HCT116 (cell line): ENCODE measurements around the gene PRPF38A. TPM values are rescaled to one million over a fixed set of nuclear protein-coding genes. Genes with fewer than 3 reads are reported as not detected.

ENCODE experiments used
- ATAC-seq: fragments of 200-7000 bp; cut with Tn5 transposase; 2 replicates; pipeline ENCODE4 v1.9.1; 2020; ENCODE audit warnings: mild to moderate bottlenecking, moderate library complexity
- BruUV-seq: library from RNA; stranded (reverse); fragments of 400-500 nt; replicated peaks from 2 replicates; lab custom pipeline; 2021; lab: Mats Ljungman, UMichigan
- CTCF ChIA-PET: fragments of 300-600 bp; sonication (Branson Sonifier 250); formaldehyde crosslinking; loops from one replicate; lab custom pipeline; 2021; ENCODE audit warnings: antibody characterized with exemption; lab: Charles Lee
- POLR2A ChIA-PET: fragments of 300-600, 350-600 bp; sonication (Branson Sonifier 250); formaldehyde crosslinking; loops from one replicate; lab custom pipeline; 2021; ENCODE audit warnings: antibody characterized with exemption; lab: Charles Lee
- RAD21 ChIA-PET, 2 experiments: fragments of 300-600 bp; sonication (Branson Sonifier 250); formaldehyde crosslinking; loops; one replicate each; lab custom pipeline; 2023; ENCODE audit warnings: low total read pairs in 2 of 2; ENCODE audit not compliant: uncharacterized antibody in 2 of 2, unreplicated experiment in 2 of 2, low non-redundant PET in 1 of 2; lab: Charles Lee
- DNase-seq: peaks from one replicate; pipeline ENCODE4 v3.0.0-alpha.2; 2010; ENCODE audit warnings: low read depth, low spot score
- H2AFZ ChIP-seq: fragments of 200-600 bp; shearing (Covaris generic), sonication (generic); 2 replicates; pipeline ENCODE4 v1.6.1; 2017; ENCODE audit warnings: low read depth, mixed run types, mixed read lengths, antibody characterized with exemption, low read length; ENCODE audit not compliant: poor library complexity, severe bottlenecking
- H3K27ac ChIP-seq: 2 replicates; pipeline ENCODE4 v1.5.1; 2012; ENCODE audit warnings: low read depth, low read length
- H3K27me3 ChIP-seq: fragments of 200-600 bp; sonication (generic); 2 replicates; pipeline ENCODE4 v1.6.1; 2016; ENCODE audit warnings: mixed run types, low read length, mixed read lengths; ENCODE audit not compliant: insufficient read depth
- H3K36me3 ChIP-seq, 2 experiments: fragments of 200-500 bp in 1 of 2; fragments of 200-600 bp in 1 of 2; sonication (Bioruptor generic) in 1 of 2; sonication (generic) in 1 of 2; 2 replicates each; pipeline versions ENCODE4 v1.5.1 to v1.6.1; 2014 to 2016; ENCODE audit warnings: low read length in 2 of 2, inconsistent platforms in 1 of 2, mixed read lengths in 1 of 2, mixed run types in 1 of 2; ENCODE audit not compliant: insufficient read depth in 2 of 2, control insufficient read depth in 1 of 2
- H3K4me1 ChIP-seq, 2 experiments: fragments of 200-600 bp in 1 of 2; sonication (generic) in 1 of 2; 2 replicates each; pipeline versions ENCODE4 v1.5.1 to v1.6.1; 2012 to 2017; ENCODE audit warnings: low read length in 2 of 2, inconsistent platforms in 1 of 2, mild to moderate bottlenecking in 1 of 2, mixed read lengths in 1 of 2, mixed run types in 1 of 2, moderate library complexity in 1 of 2; ENCODE audit not compliant: insufficient read depth in 2 of 2, control insufficient read depth in 1 of 2
- H3K4me2 ChIP-seq: fragments of 200-600 bp; sonication (generic); 2 replicates; pipeline ENCODE4 v1.6.1; 2017; ENCODE audit warnings: mixed run types, low read length, mixed read lengths
- H3K4me3 ChIP-seq, 2 experiments: fragments of 200-600 bp in 1 of 2; sonication (generic) in 1 of 2; replicated peaks in 1 of 2; 2 replicates each; pipeline ENCODE4 v1.5.1; 2011 to 2016; ENCODE audit warnings: low read length in 2 of 2, control low read depth in 1 of 2, low read depth in 1 of 2, mild to moderate bottlenecking in 1 of 2, mixed read lengths in 1 of 2, mixed run types in 1 of 2
- H3K79me2 ChIP-seq: fragments of 200-600 bp; sonication (generic); 2 replicates; pipeline ENCODE4 v1.6.1; 2017; ENCODE audit warnings: mild to moderate bottlenecking, mixed run types, low read length, moderate library complexity, mixed read lengths; ENCODE audit not compliant: insufficient read depth
- H3K9ac ChIP-seq: fragments of 200-600 bp; sonication (generic); 2 replicates; pipeline ENCODE4 v1.6.1; 2016; ENCODE audit warnings: low read length, mixed read lengths
- H3K9me2 ChIP-seq: fragments of 200-600 bp; sonication (generic), shearing (Covaris generic); 2 replicates; pipeline ENCODE4 v1.6.1; 2017; ENCODE audit warnings: mixed run types, mild to moderate bottlenecking, moderate library complexity; ENCODE audit not compliant: insufficient read depth
- H3K9me3 ChIP-seq, 2 experiments: fragments of 200-500 bp in 1 of 2; fragments of 200-600 bp in 1 of 2; sonication (Bioruptor generic) in 1 of 2; sonication (generic) in 1 of 2; 2 replicates each; pipeline ENCODE4 v1.6.1; 2014 to 2017; ENCODE audit warnings: low read length in 2 of 2, mixed read lengths in 2 of 2, inconsistent platforms in 1 of 2, low read depth in 1 of 2, mild to moderate bottlenecking in 1 of 2, mixed run types in 1 of 2, moderate library complexity in 1 of 2; ENCODE audit not compliant: control insufficient read depth in 1 of 2, insufficient read depth in 1 of 2
- H4K20me1 ChIP-seq: fragments of 200-600 bp; sonication (generic), shearing (Covaris generic); 2 replicates; pipeline ENCODE4 v1.6.1; 2017; ENCODE audit warnings: mixed run types, mild to moderate bottlenecking, moderate library complexity; ENCODE audit not compliant: insufficient read depth
- EGR1 ChIP-seq: IDR thresholded peaks from 2 replicates; pipeline ENCODE4 v1.6.1; 2012; ENCODE audit warnings: low read depth
- FOSL1 ChIP-seq: IDR thresholded peaks from 2 replicates; pipeline ENCODE4 v1.6.1; 2012; ENCODE audit warnings: low read depth
- REST ChIP-seq: IDR thresholded peaks from 2 replicates; pipeline ENCODE4 v1.6.1; 2012; ENCODE audit warnings: low read depth
- intact Hi-C: fragments of 100-400 bp; cut with micrococcal nuclease; formaldehyde crosslinking; loops from 2 replicates; pipeline ENCODE4 v1.10.0; 2022
- total RNA-seq: library from RNA; stranded (reverse); gene quantifications from one replicate; pipeline ENCODE4 v1.2.1, GENCODE V29; 2021; ENCODE audit not compliant: unreplicated experiment

The PRPF38A gene
- total RNA-seq, 1 experiment from 2014 or later = 50.2 TPM

DNA sequence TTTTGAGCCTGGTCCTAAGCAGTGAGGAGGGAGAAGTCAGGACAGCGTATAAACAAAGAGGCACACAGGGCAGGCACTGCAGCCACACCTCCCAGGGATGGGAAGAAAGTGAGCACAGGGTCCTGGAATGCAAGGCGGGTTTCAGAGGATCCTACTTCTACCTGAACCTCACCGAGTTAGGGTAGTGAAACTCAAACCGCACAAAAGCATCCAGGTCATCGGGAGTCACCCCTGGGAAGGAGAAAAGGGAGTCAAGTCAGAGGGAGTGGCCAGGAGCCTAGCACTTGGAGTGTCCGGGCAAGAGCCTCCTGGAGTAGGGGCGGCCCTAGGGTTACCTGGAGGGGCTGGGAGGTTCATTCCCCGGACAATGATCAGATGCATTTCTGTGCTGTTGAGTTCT is 49.0 kb upstream of the PRPF38A start (continued):
- TF ChIP-seq REST = no peak
- no peak for TF ChIP-seq FOSL1

DNA sequence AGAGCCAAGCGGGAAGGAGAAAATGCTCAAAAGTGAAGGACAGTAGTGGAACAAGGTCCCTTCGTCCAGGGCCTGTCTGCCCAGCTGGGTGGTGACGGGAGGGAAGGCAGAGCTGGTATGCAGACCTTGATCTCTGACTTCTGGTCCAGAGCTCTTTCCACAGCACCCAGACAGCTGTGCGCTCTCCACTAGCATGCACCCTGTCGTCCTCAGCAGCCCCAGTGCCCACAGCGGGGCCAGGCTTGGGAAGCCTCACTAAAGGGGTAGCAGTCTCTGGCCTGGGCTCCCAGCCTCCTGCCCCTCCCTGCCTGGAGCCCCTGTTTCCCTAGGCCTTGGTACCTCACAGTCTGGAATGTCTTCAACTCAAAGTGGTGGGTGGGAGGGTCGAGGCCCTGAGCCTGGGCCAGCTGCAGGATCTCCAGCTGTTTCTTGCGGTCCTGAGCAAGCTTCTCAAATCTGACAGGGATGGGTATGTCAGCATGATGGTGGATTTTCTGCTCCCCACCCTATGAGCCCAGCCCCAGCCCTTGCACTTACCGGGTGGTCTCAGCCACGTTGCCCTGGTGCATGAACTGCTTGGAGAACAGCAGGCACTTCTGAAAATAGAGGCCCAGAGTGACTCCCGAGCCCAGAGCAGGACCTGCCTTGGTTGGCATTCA is 48.4 kb upstream of the PRPF38A start:
- TF ChIP-seq EGR1 = no peak
- H3K9me3 ChIP-seq = no peaks in the 10 kb centered on the region
- no peaks in the 10 kb centered on the region for H3K9me2 ChIP-seq
- no peak for ATAC-seq
- H2AFZ ChIP-seq = no peak overlapping the region
- peaks cover 48 to 50% of the 10 kb centered on the region in 2 experiments for H3K36me3 ChIP-seq
- intact Hi-C loops = no loop called here
- no peaks in the 10 kb centered on the region for H3K27me3 ChIP-seq
- H3K4me3 ChIP-seq = no peak overlapping the region
- no peaks in the 10 kb centered on the region for H4K20me1 ChIP-seq
- BruUV-seq = no TSS peak
- RAD21 ChIA-PET = no interaction called here
- H3K27ac ChIP-seq = no peak overlapping the region
- CTCF ChIA-PET = no interaction called here
- no peaks in the 10 kb centered on the region for H3K79me2 ChIP-seq
- no peaks in the 10 kb centered on the region for H3K4me1 ChIP-seq
- H3K4me2 ChIP-seq = no peak overlapping the region
- no peak overlapping the region for H3K9ac ChIP-seq
- POLR2A ChIA-PET = interaction anchor here (1.1 kb wide), 1 partner anchor 10 kb away, joined by 3 read pairs; the partner anchor contains the start of gene CC2D1B
- no peak for DNase-seq
